Body of pancreas (tissue), 4 donors: Measurements from ENCODE around the gene CD1B.

Experiments
- POLR2A ChIP-seq, 3 donors: fragments of 450-650 bp; IDR thresholded peaks; one replicate each; pipeline ENCODE4 v1.6.1; 2016; ENCODE audit warnings: antibody characterized with exemption in 3 of 3, mild to moderate bottlenecking in 2 of 3
- TF ChIP-seq, protein P1 (sequence below), 7 experiments: fragments of 450-650 bp in 4 of 7; fragments of 200-600 bp in 3 of 7; sonication (generic) in 3 of 7; IDR thresholded peaks; one replicate each; pipeline ENCODE4 v1.5.1; 2016 to 2019; ENCODE audit warnings: antibody characterized with exemption in 7 of 7

DNA sequence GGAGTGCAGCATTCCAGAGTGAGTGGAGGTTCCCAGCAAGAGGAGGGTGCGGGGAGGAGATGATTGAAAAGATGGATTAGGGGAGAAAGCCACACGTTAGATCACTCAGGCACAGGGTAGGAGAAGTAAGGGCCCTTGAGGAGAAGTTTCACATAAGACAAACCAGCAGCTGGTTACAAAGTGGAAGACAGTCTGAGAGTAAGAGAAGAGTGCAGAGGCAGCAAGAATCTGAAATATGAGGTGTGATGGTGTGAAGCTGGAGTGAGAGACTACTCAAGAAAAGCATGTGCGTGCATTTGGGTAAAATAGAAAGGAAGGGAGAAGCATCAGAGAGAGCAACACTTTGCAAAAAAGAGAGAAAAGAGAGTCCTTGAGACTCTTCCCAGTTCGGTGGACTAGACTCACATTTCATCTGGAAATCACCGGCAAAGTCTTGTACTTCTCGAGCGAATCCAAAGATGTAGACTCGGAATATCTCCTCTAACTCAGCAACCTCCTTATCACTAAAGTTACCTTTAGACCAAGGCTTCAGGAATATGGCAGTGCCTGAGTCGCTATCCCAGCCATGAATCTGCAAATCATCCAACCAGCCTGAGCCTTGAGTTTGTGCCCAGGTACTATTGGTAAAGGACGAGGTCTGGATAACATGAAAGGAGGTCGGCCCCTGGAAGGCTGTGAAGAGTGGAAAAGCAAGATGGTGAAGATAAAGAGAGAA lies 783 bp downstream of the CD1B start:
- TF ChIP-seq, protein P1, sequence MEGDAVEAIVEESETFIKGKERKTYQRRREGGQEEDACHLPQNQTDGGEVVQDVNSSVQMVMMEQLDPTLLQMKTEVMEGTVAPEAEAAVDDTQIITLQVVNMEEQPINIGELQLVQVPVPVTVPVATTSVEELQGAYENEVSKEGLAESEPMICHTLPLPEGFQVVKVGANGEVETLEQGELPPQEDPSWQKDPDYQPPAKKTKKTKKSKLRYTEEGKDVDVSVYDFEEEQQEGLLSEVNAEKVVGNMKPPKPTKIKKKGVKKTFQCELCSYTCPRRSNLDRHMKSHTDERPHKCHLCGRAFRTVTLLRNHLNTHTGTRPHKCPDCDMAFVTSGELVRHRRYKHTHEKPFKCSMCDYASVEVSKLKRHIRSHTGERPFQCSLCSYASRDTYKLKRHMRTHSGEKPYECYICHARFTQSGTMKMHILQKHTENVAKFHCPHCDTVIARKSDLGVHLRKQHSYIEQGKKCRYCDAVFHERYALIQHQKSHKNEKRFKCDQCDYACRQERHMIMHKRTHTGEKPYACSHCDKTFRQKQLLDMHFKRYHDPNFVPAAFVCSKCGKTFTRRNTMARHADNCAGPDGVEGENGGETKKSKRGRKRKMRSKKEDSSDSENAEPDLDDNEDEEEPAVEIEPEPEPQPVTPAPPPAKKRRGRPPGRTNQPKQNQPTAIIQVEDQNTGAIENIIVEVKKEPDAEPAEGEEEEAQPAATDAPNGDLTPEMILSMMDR (IDR thresholded peaks at IDR 0.05), result no peak
- TF ChIP-seq POLR2A (IDR thresholded peaks at IDR 0.05), result no peak
